Stimulated activated CD8-positive, alpha-beta memory T cell treated with anti-CD3 and anti-CD28 coated beads, Interleukin-12 subunit alpha, Interleukin-12 subunit beta, amount 100 ng/mL, for 24 hours (primary cell): ENCODE results near the gene TPST2.

Source experiments
- DNase-seq: peaks from one replicate; pipeline ENCODE4 v3.0.0-alpha.2; 2020; ENCODE audit errors: extremely low read depth

Gene TPST2

DNA sequence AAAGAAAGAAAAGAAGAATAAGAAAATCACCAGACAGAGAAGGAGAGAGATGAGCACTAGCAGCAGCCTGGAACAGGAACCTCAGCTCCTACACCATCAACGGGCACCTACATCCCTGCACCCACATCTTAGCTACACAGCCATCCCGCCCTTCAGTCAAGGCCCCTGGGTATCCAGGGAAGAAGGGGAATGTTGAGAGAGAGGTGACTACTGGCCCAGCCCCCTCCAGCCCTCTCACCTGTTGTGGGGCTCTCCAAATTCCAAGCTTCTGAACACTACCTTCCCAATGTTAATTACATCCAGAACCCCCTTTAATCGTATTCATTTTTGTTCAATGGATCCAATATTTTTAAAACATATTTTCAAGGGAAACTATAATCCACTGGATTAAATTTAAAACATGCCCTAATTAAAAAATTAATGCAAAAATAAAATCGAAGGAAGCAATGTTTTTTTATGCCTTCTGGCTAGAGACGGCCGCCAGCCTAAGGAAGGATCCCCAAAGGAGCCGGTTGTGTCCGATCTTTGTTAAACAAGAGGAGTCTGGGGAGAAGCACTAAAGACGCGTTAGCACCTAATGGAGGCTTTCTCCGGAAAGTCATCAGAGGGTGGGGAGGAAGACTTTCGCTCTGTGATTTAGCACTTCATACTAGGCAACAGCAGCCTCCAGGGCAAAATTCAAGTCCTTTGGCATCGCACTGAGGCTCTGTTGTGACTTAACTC lies 9.5 kb downstream of the TPST2 start:
- no peak for DNase-seq

DNA sequence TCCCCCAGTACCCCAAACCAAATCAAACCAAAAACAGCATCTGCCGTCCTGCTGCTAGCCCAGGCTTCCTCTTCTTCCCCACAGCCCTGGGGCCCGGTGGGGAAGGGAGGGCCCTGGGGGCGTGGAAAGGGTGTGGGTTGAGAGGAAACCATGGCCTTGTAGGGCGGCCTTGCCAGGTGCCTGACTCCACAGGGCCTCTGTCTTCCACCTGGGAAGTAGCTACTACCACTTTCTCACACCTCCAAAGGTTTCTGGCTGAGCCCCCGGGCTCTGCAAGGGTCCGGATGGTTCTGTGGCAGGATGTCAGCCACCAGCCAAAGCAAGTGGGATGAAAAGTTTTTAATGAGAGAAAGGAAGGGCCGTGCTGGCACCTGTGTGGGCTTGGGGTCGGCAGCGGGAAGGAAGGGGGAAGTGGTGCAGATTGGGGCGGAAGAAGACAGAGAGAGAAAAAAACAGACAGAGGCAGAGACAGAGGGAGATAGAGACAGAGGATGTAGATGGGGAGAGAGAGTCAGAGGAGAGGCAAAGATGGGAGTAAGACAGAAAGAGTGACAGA lies 10.5 kb downstream of the TPST2 start:
- DNase-seq: no peak

GRCh38 chr22:26577081-26577480 lies 12.9 kb downstream of the TPST2 start:
- DNase-seq: no peak

GRCh38 chr22:26576026-26576680 lies 13.8 kb downstream of the TPST2 start:
- DNase-seq: no peak

DNA sequence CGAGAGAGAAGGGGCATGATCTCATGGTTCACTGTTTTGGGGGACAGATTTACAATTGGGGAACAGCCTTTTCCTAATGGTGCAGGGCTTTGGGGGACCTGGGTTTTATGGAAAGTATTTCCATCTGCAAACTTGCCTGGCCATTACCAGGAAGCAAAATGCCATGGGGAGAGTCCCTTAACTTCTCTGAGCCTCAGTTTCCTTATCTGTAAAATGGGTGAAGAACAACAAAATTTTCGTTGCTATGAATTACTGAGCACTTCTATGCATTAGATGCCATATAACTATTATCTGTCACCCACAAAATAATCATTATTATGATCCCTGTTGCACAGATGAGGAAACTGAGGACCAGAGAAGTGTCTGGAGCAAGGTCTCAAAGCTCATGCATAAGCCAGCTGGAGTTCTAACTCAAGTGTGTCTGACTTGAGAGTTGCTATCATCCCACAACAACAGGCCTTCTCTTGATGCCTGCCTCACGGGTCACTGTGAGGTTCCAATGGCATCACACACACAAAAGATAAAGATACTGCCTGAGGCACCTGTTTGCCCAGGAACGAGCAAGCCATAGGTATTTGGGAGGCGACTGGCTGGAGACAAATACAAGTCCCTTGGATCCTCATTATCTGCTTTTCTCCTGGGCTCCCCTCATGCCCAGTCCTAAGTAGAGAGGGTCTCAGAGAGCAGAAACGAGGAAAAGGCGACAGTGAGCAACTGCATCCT lies 15.8 kb downstream of the TPST2 start:
- DNase-seq: no peak

- DNase-seq: no peak
Observed at GRCh38 chr22:26573026-26573662, 16.8 kb downstream of the TPST2 start.

DNA sequence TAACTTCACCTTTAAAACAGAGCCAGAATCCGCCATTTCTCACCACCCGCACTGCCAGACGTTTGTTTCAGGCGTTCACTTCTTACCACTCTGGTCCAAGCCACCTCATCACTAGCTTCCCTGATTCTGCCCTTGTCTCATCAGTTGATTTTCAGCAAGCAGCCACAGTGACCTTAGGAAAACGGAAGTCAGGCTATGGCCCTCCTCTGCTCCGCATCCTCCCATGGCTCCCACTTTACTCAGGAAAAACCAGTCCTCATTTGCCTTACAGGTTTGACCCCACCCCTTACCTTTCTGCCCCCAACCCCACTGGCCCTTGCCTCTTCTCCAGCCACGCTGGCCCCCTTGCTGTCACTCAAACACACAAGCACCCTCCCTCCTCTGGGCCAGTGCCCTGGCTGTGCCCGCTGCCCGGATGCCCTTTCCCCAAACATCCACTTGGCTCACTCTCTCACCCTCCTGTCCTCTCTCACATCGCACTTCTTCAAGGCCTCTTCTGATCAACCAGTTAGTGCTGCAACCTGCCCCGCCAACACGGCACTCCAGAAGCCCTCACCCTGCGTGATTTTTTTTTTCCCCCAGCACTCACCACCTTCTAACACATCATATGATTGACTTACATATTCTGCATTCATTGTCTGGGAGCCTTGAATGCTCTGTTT lies 18.9 kb downstream of the TPST2 start:
- no peak for DNase-seq

GRCh38 chr22:26570115-26570514 lies 19.8 kb downstream of the TPST2 start:
- DNase-seq: no peak

GRCh38 chr22:26568207-26568706 lies 21.7 kb downstream of the TPST2 start:
- DNase-seq: no peak

DNA sequence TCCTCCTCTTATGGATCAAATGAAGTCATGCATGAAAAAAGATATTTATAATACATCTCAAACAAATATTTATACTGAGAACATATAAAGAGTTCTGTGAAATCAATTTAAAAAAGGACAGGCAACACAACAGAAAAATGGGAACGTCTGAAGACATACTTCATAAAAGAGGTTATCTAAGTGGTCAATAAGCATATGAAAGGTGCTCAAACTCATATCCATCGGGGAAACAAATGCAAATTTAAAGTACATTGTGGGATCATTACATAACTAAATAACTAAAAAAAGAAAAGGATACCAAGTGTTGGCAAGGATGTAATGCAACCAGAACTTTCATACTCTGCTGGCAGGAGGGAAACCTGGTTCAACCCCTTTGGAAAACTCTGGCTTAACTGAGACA lies 22.3 kb downstream of the TPST2 start:
- DNase-seq: no peak

DNA sequence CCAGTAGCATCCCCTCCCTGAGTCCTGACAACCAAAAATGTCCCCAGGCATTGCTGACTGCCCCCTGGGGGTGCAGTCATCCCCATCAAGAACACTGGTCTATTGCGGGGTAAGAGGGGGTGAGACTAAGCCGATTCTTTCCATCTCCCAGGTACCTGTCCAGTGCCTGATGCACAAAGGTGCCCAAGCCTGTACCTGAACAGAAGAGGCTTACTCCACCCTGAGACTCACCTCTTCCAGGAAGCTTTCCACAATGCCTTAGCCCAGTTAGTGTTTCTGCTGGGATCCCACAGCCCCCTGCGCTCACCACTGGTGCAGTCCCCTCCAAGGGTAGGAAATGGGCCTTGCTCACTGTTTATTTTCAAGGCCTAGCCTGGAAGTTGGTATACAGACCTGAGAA lies 22.9 kb downstream of the TPST2 start:
- DNase-seq: no peak

GRCh38 chr22:26565889-26566288 lies 24.0 kb downstream of the TPST2 start:
- DNase-seq: no peak

DNA sequence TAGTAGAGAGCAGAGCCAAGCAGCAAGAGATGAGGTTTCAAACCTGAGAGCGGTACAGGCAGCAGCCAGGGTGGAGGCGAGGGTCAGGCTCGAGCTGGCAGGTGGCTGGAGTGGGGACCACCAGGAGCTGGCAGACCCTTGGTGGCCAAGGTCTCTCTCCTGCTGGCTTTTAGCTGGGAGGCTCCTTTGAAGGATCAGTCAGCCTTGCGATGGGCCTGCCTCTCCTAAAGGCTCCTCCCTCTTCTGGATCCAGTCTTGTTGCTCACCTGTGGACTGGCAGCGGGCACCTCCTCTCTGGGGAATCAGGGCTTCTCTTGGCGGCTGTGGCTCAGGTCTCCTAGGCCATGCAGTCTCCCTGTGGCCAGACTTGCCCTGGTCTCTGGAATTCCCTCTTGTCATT lies 24.8 kb downstream of the TPST2 start:
- DNase-seq: no peak

DNA sequence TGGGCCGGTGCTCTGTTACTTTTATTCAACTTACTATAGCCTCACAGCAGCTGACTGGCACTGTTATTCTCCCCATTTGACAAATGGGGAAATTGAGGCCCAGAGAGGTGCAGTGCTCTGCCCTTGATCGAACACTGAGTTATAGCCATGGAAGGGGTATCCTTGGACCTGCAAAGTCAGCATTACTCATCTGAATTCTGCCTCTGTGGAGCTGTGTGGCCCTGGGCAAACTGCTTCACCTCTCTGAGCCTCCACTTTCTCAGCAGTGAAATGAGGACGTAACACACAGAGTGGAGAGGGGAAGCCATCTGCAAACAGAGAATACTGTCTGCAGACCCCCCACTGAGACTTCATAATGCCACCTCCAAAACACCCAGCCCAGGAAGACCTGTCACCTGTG lies 25.3 kb downstream of the TPST2 start:
- DNase-seq: no peak

GRCh38 chr22:26564181-26564580 lies 25.8 kb downstream of the TPST2 start:
- no peak for DNase-seq

DNA sequence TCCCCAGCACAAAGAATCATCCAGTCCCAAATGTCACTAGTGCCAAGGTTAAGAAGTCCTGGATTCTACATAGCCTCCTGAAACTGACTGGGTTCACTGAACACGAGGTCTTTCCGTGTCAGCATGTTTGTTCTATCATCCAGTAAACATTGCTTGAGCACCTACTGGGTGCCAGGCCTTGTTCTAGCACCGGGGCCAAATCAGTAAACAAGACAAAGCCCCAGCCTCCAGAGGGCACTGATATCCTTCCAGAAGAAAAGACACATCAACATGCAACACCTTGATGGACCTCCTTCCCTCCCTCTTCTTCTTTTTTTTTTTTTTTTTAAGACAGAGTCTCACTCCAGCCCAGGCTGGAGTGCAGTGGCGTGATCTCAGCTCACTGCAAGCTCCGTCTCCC lies 26.9 kb downstream of the TPST2 start:
- DNase-seq: no peak

DNA sequence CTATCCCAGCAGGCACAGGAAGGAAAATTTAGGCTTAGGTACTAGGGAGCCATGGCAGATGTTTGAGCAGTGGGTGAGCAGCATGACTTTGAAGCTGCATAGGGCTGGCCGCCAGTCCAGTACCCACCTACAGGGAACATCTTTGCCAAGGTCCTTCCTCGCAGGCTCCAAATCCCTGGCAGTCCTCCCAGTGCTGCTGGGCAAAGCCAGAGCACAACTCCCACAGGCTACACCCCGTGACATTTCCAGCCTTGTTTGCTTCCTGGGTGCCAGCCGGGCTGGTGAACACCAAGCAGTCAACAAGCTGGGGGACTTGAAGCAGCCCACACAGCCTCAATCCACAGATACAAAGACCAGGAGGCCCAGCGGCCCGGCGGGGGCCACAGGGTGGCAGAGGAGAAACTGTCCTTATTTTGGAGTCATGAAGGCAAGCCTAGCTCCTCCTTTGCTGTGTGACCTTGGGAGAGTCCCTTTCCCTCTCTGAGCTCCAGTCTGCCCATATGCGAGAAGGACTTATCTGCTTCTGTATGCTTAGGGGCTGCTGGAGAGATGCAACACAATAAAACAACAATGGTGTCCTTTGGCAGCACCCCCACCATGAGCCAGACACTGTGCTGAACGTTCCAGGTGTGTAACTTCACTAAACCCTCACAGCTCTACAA lies 28.0 kb downstream of the TPST2 start:
- no peak for DNase-seq

DNA sequence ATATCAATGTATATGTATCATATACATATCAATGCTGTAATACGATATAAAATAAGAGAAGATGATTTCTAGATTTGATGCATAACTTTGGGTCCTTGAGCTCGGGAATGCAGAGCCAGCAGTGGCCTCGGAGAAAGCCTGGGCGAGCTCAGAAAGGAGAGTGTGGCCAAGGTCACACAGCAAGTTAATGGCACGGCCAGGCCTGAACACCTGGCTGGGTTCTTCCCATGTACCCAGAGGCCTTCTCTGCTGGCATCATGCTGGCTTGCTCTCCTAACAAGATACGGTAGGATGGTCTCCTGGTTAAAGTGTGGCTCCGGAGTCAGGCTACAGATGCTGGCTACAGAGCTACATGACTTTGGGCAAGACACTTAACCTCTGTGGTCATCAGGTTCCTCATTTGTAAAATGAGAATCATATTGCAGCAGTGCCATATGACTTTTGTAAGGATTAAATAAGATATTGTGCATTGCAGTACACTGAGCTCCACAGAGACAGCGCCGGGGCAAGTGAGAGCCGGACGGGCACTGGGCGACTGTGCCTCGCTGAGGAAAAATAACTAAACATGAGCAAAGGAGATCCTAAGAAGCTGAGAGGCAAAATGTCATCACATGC lies 29.9 kb downstream of the TPST2 start:
- DNase-seq: no peak

DNA sequence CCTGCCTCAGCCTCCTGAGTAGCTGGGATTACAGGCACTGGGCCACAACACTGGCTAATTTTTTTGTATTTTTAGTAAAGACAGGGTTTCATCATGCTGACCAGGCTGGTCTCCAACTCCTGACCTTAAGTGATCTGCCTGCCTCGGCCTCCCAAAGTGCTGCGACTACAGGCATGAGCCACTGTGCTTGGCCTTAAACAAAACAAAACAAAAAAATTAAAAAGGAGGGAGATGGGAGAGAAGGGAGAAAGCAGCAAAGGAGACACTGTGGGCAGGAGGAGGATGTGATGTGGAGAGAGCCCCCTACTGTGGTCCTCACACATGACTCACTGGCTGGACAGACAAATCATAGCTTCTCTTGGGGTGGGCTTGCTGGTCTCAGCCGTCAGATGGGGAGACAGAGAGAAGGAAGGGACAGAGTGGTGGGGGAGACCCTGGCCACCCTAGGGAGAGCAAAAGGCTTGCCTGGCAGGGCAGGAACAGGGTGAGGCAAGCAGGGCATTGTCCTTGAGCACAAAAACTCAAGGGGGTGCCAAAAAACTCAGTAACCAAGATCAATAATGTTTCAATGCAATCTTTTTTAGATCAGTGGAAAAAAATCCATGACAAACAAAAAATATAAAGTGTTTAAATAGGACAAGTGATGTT lies 31.6 kb downstream of the TPST2 start:
- DNase-seq: no peak

DNA sequence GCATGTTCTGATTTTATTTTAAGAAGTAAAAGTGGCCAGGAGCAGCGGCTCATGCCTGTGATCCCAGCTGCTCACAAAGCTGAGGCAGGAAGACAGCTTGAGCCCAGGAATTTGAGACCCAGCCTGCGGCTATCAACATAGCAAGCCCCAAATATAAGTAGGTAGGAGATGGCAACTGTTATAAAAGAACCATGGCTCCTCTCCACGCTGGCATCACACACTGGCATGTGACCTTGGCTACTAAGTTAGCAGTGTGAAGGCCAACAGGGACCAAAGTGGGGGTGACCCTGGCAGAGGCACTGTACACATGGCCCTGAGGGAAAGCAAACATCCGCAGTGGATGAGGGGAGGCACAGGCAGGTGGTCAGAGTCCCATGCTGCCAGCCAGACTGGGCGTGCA lies 33.0 kb downstream of the TPST2 start:
- DNase-seq: no peak
